Body of pancreas (tissue), 4 donors: ENCODE data around the gene MTRF1L. TPM values are rescaled to one million over a fixed set of nuclear protein-coding genes. Genes with fewer than 3 reads are reported as not detected.

Experiments
- ATAC-seq: fragments of 150-250 bp; one replicate; pipeline ENCODE4 v1.9.1; 2016
- DNase-seq, 4 donors: peaks; one replicate each; pipeline ENCODE4 v3.0.0-alpha.2; 2019
- H3K27ac ChIP-seq, 4 donors: fragments of 200-600 bp; sonication (generic); 1 replicate in 3 of 4; 2 replicates in 1 of 4; pipeline versions ENCODE4 v1.5.1 to v1.6.1; 2016 to 2019; ENCODE audit warnings: mild to moderate bottlenecking in 1 of 4, mixed read lengths in 1 of 4, moderate library complexity in 1 of 4
- H3K27me3 ChIP-seq, 2 donors: fragments of 200-600 bp; sonication (generic); one replicate each; pipeline ENCODE4 v1.6.0; 2016; ENCODE audit warnings: mild to moderate bottlenecking in 1 of 2
- H3K36me3 ChIP-seq, 2 donors: fragments of 200-600 bp; sonication (generic); replicated peaks in 1 of 2; 2 replicates each; pipeline ENCODE4 v1.5.1; 2016; ENCODE audit warnings: low read depth in 2 of 2; ENCODE audit not compliant: insufficient read depth in 1 of 2
- H3K4me1 ChIP-seq: fragments of 200-600 bp; sonication (generic); one replicate; pipeline ENCODE4 v1.6.0; 2016
- H3K4me3 ChIP-seq, 2 donors: fragments of 200-600 bp; sonication (generic); 1 replicate in 1 of 2; 2 replicates in 1 of 2; pipeline ENCODE4 v1.5.1; 2016 to 2019
- H3K9me3 ChIP-seq, 3 donors: fragments of 200-600 bp; sonication (generic); 1 replicate in 2 of 3; 2 replicates in 1 of 3; pipeline ENCODE4 v1.5.1; 2016
- CTCF ChIP-seq, 7 experiments: fragments of 450-650 bp in 4 of 7; fragments of 200-600 bp in 3 of 7; sonication (generic) in 3 of 7; IDR thresholded peaks; one replicate each; pipeline ENCODE4 v1.5.1; 2016 to 2019; ENCODE audit warnings: antibody characterized with exemption in 7 of 7
- POLR2A ChIP-seq, 3 donors: fragments of 450-650 bp; IDR thresholded peaks; one replicate each; pipeline ENCODE4 v1.6.1; 2016; ENCODE audit warnings: antibody characterized with exemption in 3 of 3, mild to moderate bottlenecking in 2 of 3
- WGBS, 2 donors: methylation state at CpG; one replicate each; pipeline ENCODE4 v1.1.5; 2017; 5-methylcytosine and 5-hydroxymethylcytosine counted together
- intact Hi-C: fragments of 100-400 bp; cut with DNase I; formaldehyde crosslinking; loops from one replicate; pipeline ENCODE4 v1.15.1; 2023
- total RNA-seq, 2 donors: library from RNA; depleted of rRNA; stranded (reverse); fragments of >200 nt; gene quantifications; one replicate each; pipeline ENCODE4 v1.1.0, GENCODE V29; 2016

Gene MTRF1L
- 10 to 100 TPM in 1 of 2 donors, 1 to 10 TPM in 1; 8.6 to 22.7 TPM for total RNA-seq

GRCh38 chr6:153002613-153003365 is at the start of gene MTRF1L:
MTRF1L (minus strand) TSS chr6:153002709; CDS start chr6:153002685, 24 bp downstream.
- Histone ChIP-seq H3K36me3 (no peaks in the 10 kb centered on the region), H3K9me3 (no peaks in the 10 kb centered on the region), H3K4me3 (peak within 1 kb of the TSS; percentile 59 to 76), H3K27me3 (no peaks in the 10 kb centered on the region), H3K27ac (peak within 1 kb of the TSS; percentile 45 to 88 (median 78)), H3K4me1 (peaks cover 38% of the 10 kb centered on the region)
- TF ChIP-seq POLR2A (IDR thresholded peaks at IDR 0.05), result peak; percentile 76 to 94 (median 91)
- peak in 1 of 7 experiments; percentile 25 for TF ChIP-seq CTCF (IDR thresholded peaks at IDR 0.05)
- ATAC-seq (peak; percentile 98), DNase-seq (peak; percentile 92 to 95 (median 94))
- 0 to 1% methylated on average over 25 to 48 of the region's 52 CpGs for WGBS, 2 donors
- intact Hi-C loops, result no loop called here

GRCh38 chr6:153051801-153052200 is 49.3 kb upstream of the MTRF1L start:
- no peaks in the 10 kb centered on the region for H3K36me3 ChIP-seq
- intact Hi-C loops, result no loop called here
- H3K4me1 ChIP-seq, result no peaks in the 10 kb centered on the region
- H3K27ac ChIP-seq, result no peak overlapping the region
- no peak overlapping the region for H3K4me3 ChIP-seq
- ATAC-seq (no peak), DNase-seq (no peak)
- TF ChIP-seq CTCF (IDR thresholded peaks at IDR 0.05) (no peak), POLR2A (IDR thresholded peaks at IDR 0.05) (no peak)
- no peaks in the 10 kb centered on the region for H3K9me3 ChIP-seq
- no peaks in the 10 kb centered on the region for H3K27me3 ChIP-seq

- intact Hi-C loops, result no loop called here
- DNase-seq (no peak), ATAC-seq (no peak)
- Histone ChIP-seq H3K4me1 (peaks cover 9% of the 10 kb centered on the region), H3K36me3 (no peaks in the 10 kb centered on the region), H3K27ac (no peak overlapping the region), H3K4me3 (no peak overlapping the region), H3K27me3 (no peaks in the 10 kb centered on the region), H3K9me3 (no peaks in the 10 kb centered on the region)
- 95% methylated on average over 3 of the region's 3 CpGs for WGBS, 2 donors
- TF ChIP-seq POLR2A (IDR thresholded peaks at IDR 0.05), result no peak
- TF ChIP-seq CTCF (IDR thresholded peaks at IDR 0.05), result no peak
Measured at GRCh38 chr6:153048631-153049030, 46.1 kb upstream of the MTRF1L start.

GRCh38 chr6:153047386-153047785 is 44.9 kb upstream of the MTRF1L start:
- Histone ChIP-seq H3K4me3 (no peak overlapping the region), H3K36me3 (no peaks in the 10 kb centered on the region), H3K4me1 (peaks cover 11% of the 10 kb centered on the region), H3K27ac (no peak overlapping the region), H3K9me3 (no peaks in the 10 kb centered on the region), H3K27me3 (no peaks in the 10 kb centered on the region)
- TF ChIP-seq POLR2A (IDR thresholded peaks at IDR 0.05) (no peak), CTCF (IDR thresholded peaks at IDR 0.05) (no peak)
- 41 to 60% methylated on average over 2 of the region's 2 CpGs for WGBS, 2 donors
- intact Hi-C loops, result no loop called here
- DNase-seq (no peak), ATAC-seq (no peak)

GRCh38 chr6:153045271-153045670 is 42.8 kb upstream of the MTRF1L start:
- intact Hi-C loops, result no loop called here
- H3K9me3 ChIP-seq, result no peaks in the 10 kb centered on the region
- H3K4me1 ChIP-seq, result peaks cover 11% of the 10 kb centered on the region
- DNase-seq (no peak), ATAC-seq (no peak)
- no peaks in the 10 kb centered on the region for H3K36me3 ChIP-seq
- TF ChIP-seq POLR2A (IDR thresholded peaks at IDR 0.05), result no peak
- no peak overlapping the region for H3K27ac ChIP-seq
- no peaks in the 10 kb centered on the region for H3K27me3 ChIP-seq
- H3K4me3 ChIP-seq, result no peak overlapping the region
